GM12892 (cell line): Measurements from ENCODE around the gene LMAN1.

Experiments
- POLR2A ChIP-seq: IDR thresholded peaks from 2 replicates; pipeline ENCODE4 v1.6.1; 2011; ENCODE audit warnings: low read depth, low read length, control low read depth
- POLR2AphosphoS5 ChIP-seq: IDR thresholded peaks from 2 replicates; pipeline ENCODE4 v1.6.1; 2011; ENCODE audit warnings: low read depth, low read length, control low read depth
- TAF1 ChIP-seq: IDR thresholded peaks from 2 replicates; pipeline ENCODE4 v1.6.1; 2011; ENCODE audit warnings: low read depth, mild to moderate bottlenecking, control low read depth, low read length, borderline replicate concordance

DNA sequence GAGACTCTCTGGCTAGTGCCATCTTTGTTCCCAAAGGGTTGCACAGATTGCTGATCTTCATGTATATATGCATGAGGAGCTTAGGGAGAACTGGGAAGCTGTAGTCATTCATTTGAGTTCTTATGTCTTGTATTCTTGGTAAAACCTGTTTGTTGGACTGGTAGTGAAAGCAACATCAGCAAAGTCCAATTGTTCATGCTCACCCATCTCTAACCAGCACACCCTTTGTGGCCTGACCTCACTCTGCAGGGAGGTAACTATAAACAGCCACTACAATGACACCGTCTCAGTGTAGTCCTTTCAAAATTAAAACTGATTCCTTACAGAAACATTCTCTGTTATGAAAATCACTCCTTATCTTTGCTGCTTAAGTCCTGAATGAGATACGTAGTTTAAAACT, 13.9 kb upstream of the LMAN1 start:
- TF ChIP-seq TAF1 (no peak), POLR2AphosphoS5 (no peak), POLR2A (no peak)
